ENCODE results near the gene RIMS4.

DNA sequence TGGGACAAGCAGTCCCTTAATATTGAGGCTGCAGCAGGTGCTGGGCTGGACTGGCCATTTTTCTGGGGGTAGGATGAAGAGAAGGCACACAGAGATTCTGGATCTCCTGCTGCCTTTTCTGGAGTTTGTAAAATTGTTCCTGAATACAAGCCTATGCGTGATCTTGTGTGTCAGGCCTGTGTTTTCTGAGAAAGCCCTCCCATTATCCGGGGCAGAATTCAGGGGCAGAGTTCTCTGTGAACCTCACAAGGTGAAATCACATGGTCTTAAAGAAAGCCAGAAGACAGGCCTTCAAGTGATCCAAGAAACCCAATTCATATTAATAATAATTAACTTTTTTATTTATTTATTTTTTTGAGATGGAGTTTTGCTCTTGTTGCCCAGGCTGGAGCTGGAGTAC is 82.7 kb downstream of the RIMS4 start:
- TF ChIP-seq, protein P1, sequence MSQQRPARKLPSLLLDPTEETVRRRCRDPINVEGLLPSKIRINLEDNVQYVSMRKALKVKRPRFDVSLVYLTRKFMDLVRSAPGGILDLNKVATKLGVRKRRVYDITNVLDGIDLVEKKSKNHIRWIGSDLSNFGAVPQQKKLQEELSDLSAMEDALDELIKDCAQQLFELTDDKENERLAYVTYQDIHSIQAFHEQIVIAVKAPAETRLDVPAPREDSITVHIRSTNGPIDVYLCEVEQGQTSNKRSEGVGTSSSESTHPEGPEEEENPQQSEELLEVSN (IDR thresholded peaks at IDR 0.05) = no peak
- TF ChIP-seq, protein P2, sequence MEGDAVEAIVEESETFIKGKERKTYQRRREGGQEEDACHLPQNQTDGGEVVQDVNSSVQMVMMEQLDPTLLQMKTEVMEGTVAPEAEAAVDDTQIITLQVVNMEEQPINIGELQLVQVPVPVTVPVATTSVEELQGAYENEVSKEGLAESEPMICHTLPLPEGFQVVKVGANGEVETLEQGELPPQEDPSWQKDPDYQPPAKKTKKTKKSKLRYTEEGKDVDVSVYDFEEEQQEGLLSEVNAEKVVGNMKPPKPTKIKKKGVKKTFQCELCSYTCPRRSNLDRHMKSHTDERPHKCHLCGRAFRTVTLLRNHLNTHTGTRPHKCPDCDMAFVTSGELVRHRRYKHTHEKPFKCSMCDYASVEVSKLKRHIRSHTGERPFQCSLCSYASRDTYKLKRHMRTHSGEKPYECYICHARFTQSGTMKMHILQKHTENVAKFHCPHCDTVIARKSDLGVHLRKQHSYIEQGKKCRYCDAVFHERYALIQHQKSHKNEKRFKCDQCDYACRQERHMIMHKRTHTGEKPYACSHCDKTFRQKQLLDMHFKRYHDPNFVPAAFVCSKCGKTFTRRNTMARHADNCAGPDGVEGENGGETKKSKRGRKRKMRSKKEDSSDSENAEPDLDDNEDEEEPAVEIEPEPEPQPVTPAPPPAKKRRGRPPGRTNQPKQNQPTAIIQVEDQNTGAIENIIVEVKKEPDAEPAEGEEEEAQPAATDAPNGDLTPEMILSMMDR (IDR thresholded peaks at IDR 0.05; ENCODE audit: control extremely low read depth in 1 of 3, insufficient read depth in 1 of 3, low read depth in 1 of 3, low read length in 3 of 3) = no peak
- TF ChIP-seq RBBP5 (IDR thresholded peaks at IDR 0.05; ENCODE audit: borderline replicate concordance, low read depth, low read length) (no peak), POLR2AphosphoS5 (IDR thresholded peaks at IDR 0.05; ENCODE audit: low read depth, low read length) (no peak), EZH2 (IDR thresholded peaks at IDR 0.05; ENCODE audit: low read depth, low read length, severe bottlenecking) (no peak)
- TF ChIP-seq, protein P3, sequence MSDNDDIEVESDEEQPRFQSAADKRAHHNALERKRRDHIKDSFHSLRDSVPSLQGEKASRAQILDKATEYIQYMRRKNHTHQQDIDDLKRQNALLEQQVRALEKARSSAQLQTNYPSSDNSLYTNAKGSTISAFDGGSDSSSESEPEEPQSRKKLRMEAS (IDR thresholded peaks at IDR 0.05) = no peak

Data from H1 (cell line).